ENCODE results near the gene NCLN. TPM values are rescaled to one million over a fixed set of nuclear protein-coding genes. Genes with fewer than 3 reads are reported as not detected.

The NCLN gene
- total and polyA plus RNA-seq, 9 of the 15 experiments (the other 6 are each of a cell fraction or from before 2014, with no cell fraction given), result 3.8 to 126 (median 39.6) TPM

DNA sequence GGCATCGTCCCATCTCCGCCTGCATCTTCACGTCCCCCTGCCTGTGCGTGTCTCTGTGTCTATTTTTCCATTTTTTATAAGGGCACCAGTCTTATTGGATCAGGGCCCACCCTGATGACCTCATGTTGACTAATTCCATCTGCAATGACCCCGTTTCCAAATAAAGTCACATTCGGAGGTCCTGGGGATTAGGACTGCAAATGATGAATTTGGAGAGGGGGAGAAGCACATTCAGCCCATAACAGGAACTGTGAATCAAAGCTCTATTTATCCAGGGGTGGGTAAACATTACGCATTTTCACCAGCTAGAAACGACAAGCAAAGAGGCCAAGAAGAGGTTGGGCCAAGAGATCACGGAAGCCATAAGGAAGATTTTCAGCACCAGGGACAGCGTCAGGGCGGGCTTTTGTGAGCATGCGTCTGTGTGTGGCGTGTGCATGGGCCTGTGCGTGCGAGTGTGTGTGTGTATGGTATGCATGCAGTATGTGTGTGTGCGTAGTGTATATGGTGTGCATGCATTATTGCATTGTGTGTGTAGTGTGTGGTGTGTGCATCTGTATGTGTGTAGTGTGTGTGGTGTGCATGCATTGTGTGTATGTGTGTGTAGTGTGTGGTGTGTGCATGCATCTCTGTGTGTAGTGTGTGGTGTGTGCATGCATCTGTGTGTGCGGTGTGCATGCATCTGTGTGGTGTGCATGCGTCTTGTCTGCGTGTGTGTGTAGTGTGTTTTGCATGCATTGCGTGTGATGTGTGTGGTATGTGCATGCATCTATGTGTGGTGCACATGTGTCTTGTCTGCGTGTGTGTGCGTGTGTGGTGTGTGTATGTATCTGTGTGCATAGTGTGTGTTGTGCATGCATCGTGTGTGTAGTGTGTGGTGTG, 58.3 kb downstream of the NCLN start (continued):
- peak; percentile 62; the same call in 1 of the 2 replicates for TF ChIP-seq FOXK1 (CRISPR knock-in tag; IDR thresholded peaks at IDR 0.05; ENCODE audit: borderline replicate concordance)
- TF ChIP-seq STAT5B (CRISPR knock-in tag; IDR thresholded peaks at IDR 0.05), result no peak
- TF ChIP-seq NR2C2 (CRISPR knock-in tag; IDR thresholded peaks at IDR 0.05), result 0 out of 2 replicates have a peak, but pooled peaks have one; percentile 49
- TF ChIP-seq NR2C2 (tag; IDR thresholded peaks at IDR 0.05), result no peak
- TF ChIP-seq KLF10 (CRISPR knock-in tag; IDR thresholded peaks at IDR 0.05), result no peak
- TF ChIP-seq ZNF695 (CRISPR knock-in tag; IDR thresholded peaks at IDR 0.05), result no peak
- peak; percentile 25 for TF ChIP-seq PHF20 (IDR thresholded peaks at IDR 0.05; ENCODE audit: partially characterized antibody)
- peak; percentile 70 for TF ChIP-seq FOXP1 (CRISPR knock-in tag; IDR thresholded peaks at IDR 0.05)
- TF ChIP-seq FOS (IDR thresholded peaks at IDR 0.05; ENCODE audit: extremely low read depth, insufficient read length), result no peak
- 0 out of 2 replicates have a peak, but pooled peaks have one; percentile 49 for TF ChIP-seq ZNF197 (CRISPR knock-in tag; IDR thresholded peaks at IDR 0.05; ENCODE audit: low read depth)
- no peak for TF ChIP-seq GTF2E2 (tag; IDR thresholded peaks at IDR 0.05)
- TF ChIP-seq SIRT6 (IDR thresholded peaks at IDR 0.05; ENCODE audit: low read depth, low read length), result no peak
- no peak for TF ChIP-seq TAF7 (tag; IDR thresholded peaks at IDR 0.05)
- TF ChIP-seq ZNF764 (CRISPR knock-in tag; IDR thresholded peaks at IDR 0.05; ENCODE audit: low read depth), result no peak
- TF ChIP-seq MAZ (CRISPR knock-in tag; conservative IDR thresholded peaks at IDR 0.05 in 1 of 2, IDR thresholded peaks at IDR 0.05 in 1 of 2), result no peak
- TF ChIP-seq, protein P1, sequence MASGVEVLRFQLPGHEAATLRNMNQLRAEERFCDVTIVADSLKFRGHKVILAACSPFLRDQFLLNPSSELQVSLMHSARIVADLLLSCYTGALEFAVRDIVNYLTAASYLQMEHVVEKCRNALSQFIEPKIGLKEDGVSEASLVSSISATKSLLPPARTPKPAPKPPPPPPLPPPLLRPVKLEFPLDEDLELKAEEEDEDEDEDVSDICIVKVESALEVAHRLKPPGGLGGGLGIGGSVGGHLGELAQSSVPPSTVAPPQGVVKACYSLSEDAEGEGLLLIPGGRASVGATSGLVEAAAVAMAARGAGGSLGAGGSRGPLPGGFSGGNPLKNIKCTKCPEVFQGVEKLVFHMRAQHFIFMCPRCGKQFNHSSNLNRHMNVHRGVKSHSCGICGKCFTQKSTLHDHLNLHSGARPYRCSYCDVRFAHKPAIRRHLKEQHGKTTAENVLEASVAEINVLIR (CRISPR knock-in tag; IDR thresholded peaks at IDR 0.05), result no peak
- TF ChIP-seq BCLAF1 (IDR thresholded peaks at IDR 0.05; ENCODE audit: borderline replicate concordance in 1 of 2, control insufficient read depth in 1 of 2, low read depth in 2 of 2, low read length in 1 of 2), result no peak
- TF ChIP-seq CHAMP1 (IDR thresholded peaks at IDR 0.05), result peak; percentile 77; the same call in 1 of the 2 replicates
- no peak for TF ChIP-seq NR3C1 (CRISPR knock-in tag; IDR thresholded peaks at IDR 0.05)
- TF ChIP-seq HEY1 (CRISPR knock-in tag; IDR thresholded peaks at IDR 0.05; ENCODE audit: borderline replicate concordance), result no peak
- TF ChIP-seq BACH1 (tag; IDR thresholded peaks at IDR 0.05), result no peak
